GM12864 (cell line): Measurements from ENCODE around the gene ATMIN.

Experiments
- DNase-seq: peaks from one replicate; pipeline ENCODE4 v3.0.0-alpha.2; 2011; ENCODE audit warnings: low read depth
- H3K4me3 ChIP-seq: 2 replicates; pipeline ENCODE4 v1.5.1; 2011; ENCODE audit warnings: mild to moderate bottlenecking, low read depth, low read length, control low read depth
- CTCF ChIP-seq: IDR thresholded peaks from 2 replicates; pipeline ENCODE4 v1.5.1; 2011; ENCODE audit warnings: low read depth, mild to moderate bottlenecking, moderate library complexity, low read length, control low read depth, inconsistent platforms; ENCODE audit errors: missing control alignments

Gene ATMIN

GRCh38 chr16:80992676-80993293 lies 42.9 kb upstream of the ATMIN start:
- DNase-seq: no peak
- no peak overlapping the region for H3K4me3 ChIP-seq

GRCh38 chr16:80993307-80993706 lies 42.3 kb upstream of the ATMIN start:
- H3K4me3 ChIP-seq: no peak overlapping the region
- TF ChIP-seq CTCF: no peak
- DNase-seq: no peak

More at GRCh38 chr16:80992676-80993293, 42.9 kb upstream of the ATMIN start:
- no peak for TF ChIP-seq CTCF

GRCh38 chr16:80993834-80994233 lies 41.8 kb upstream of the ATMIN start:
- no peak for DNase-seq
- no peak overlapping the region for H3K4me3 ChIP-seq
- no peak for TF ChIP-seq CTCF

GRCh38 chr16:80994451-80994850 lies 41.2 kb upstream of the ATMIN start:
- no peak for TF ChIP-seq CTCF
- DNase-seq: no peak

GRCh38 chr16:80996688-80997138 lies 38.9 kb upstream of the ATMIN start:
- H3K4me3 ChIP-seq: peak overlapping the region; percentile 47
- no peak for TF ChIP-seq CTCF
- DNase-seq: no peak

More at GRCh38 chr16:80994451-80994850, 41.2 kb upstream of the ATMIN start:
- no peak overlapping the region for H3K4me3 ChIP-seq

GRCh38 chr16:80997139-80997798 lies 38.4 kb upstream of the ATMIN start:
- DNase-seq: no peak
- peak overlapping the region; percentile 47 for H3K4me3 ChIP-seq
- TF ChIP-seq CTCF: no peak
